CD4-positive, alpha-beta T cell treated with Interleukin-2 at 100 ng/mL for 4 hours (primary cell): ENCODE results near the gene KITLG.
"Not testable (repeated sequence)": the region's sequence is repeated elsewhere in the genome, so short reads cannot be mapped to it uniquely, and the experiment has no call there.

Experiments used
- DNase-seq: peaks from one replicate; pipeline ENCODE4 v3.0.0-alpha.2; 2020; ENCODE audit warnings: low spot score

KITLG gene

DNA sequence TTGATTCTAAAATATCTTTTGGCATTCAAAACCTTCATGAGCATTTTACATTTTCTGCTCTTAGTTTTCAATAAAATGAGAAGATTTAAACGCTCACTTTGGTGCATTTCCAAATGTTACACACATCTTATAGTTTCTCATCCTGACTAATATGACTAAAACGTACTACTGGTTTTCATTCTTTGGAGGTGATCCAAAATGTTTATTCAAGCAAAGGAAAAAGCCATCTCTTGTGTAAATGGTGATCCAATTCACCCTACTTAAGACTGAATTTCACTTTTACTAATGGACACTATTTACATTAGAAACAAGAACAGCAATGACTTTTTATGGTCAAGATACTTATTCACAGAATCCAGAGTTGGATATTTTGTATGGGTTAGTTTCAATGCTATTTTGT is 86.6 kb downstream of the KITLG start:
- DNase-seq: no peak

DNA sequence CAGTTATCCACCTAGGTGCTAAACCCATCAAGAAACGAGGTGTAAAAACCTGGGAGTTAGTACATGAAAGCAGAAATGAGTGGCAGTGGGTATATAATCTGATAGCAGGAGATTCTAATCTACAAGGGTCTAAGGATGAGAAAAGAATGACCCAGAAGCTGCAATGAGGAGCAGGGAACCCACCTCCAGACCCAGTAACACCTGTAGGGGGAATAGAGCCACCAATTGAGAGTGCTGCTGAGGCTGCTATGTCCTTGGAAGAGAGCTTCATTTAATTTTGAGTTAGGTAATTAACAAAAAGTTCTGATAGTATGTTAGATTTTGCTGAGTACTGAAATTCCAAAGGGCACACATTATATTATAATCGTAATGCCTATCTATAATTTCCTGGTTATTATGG is 89.8 kb downstream of the KITLG start:
- DNase-seq: no peak

DNA sequence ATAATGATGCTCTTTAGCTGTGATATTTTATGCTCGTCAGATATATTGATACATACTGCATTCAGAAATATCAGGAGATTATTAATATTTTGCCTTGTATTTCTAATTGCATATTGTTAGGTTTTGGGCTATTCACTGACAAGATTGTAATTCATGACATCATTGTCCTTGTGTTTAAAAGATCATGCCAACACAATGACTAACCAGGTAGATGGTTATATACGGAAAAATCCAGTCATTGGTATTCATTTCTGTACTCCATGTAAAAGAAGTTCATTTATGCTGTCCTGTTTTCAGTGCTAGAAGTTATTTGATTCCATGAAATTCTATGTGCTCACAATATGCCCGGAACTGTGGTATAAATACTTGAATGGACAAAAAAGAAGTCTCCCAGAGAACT is 107.5 kb downstream of the KITLG start:
- no peak for DNase-seq

DNA sequence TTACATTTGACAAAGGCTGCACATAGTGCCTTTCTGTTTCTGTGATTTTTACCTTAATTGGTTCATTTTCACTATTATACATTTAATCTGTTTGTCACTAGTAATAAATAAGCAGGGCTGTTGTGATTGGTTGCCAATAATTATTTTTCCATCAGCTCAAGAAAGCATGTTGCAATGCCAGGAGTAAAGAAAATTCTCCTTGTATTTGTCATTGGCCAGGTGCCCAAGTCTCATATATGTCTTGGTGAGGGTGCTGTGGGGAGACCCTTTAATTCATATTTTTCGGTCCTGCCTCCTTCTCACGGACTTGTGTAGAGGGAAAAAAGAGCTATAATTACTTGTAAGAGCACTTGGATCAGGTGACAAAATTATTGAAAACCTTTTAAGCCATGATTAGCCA is 108.0 kb downstream of the KITLG start:
- DNase-seq: no peak

DNA sequence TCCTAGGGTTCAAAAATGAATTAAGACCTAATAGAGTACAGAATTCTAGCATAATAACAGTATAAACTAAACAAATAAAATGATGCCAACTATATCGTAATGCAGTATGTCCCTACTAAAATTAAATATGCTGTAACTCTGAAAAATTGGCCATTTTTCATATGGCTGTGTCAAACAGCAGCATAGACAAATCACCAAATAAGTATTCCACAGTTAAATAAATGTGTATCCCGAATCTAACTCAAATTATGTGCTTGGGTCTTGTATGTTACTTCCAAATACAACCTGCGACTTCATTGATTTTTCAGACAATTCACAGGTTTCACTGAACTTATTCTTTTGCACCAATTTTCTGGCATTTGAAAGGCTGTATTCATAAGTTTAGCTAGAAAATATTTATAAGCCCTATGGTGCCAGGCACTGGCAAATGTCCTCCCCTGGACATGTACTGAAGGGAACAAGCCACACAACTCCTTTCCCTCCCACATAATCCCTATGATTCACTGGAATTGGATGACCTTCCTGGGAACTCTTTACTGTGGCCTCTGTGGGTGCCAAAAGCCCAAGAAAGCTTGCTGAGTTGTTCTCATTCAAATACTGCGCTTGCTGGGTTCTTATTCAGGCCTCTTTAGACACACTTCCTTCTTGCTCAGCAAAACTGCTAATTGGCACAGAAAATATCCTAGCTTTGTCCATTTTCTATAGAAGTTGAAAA is 108.8 kb downstream of the KITLG start:
- no peak for DNase-seq

DNA sequence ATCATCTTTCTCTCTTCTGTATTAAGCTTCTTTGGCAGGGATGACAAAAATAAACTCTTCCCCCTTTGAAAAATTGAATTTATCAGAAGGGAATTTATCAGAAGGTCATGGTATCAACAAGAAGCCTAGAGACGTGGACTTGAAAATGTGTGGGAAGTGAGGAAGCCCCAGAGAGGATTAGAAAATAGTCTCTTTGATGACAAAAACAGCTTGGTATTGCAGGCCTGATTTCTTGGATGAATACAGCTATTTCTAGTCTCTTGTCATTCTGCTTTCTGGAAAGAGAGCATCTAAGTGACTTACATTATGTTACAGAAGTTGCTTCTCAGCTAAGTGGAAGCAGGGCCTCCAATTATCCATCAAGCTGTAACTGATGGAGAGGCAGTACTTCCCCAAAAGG is 111.1 kb downstream of the KITLG start:
- no peak for DNase-seq

DNA sequence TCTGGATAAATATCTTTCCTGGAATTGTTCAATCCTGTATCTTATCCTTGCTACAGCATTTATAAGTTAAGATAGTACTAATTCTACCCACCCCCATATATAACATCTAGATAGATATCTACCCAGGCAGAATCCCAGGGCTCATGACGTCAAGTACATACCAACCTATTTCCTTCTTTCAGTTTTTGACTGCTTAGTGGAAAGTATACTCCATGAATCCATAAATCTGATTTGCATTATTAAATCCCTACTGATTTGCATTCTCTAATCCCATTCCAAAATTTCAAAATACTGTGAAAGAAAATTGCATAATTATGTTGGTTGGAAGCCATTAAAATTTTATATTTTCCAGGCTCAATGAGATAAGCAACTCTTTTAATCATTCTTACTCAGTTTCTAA is 111.7 kb downstream of the KITLG start:
- no peak for DNase-seq

DNA sequence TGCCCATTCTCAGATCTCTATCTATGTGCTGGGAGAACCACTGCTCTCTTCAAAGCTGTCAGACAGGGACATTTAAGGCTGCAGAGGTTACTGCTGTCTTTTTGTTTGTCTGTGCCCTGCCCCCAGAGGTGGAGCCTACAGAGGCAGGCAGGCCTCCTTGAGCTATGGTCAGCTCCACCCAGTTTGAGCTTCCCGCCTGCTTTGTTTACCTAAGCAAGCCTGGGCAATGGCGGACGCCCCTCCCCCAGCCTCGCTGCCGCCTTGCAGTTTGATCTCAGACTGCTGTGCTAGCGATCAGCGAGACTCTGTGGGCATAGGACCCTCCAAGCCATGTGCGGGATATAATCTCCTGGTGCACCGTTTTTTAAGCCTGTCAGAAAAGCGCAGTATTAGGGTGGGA is 113.6 kb downstream of the KITLG start:
- DNase-seq: not testable (repeated sequence)

DNA sequence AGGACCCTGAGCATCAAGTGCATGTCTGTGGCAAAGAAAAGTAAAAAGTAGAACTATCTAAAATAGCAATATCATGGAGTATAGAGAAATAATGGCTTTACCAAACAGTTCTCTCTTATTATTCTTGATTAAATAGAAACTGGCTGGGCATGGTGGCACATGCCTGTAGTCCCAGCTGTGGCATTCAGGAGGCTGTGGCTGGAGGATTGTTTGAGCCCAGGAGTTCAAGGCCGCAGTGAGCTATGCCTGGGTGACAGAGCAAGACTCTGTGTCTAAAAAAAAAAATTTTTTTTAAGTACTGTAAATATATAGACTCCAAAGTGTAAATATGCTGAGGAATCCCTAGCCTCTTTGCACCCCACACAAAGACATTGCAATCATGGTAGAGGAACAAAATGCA is 121.9 kb downstream of the KITLG start:
- DNase-seq: no peak

DNA sequence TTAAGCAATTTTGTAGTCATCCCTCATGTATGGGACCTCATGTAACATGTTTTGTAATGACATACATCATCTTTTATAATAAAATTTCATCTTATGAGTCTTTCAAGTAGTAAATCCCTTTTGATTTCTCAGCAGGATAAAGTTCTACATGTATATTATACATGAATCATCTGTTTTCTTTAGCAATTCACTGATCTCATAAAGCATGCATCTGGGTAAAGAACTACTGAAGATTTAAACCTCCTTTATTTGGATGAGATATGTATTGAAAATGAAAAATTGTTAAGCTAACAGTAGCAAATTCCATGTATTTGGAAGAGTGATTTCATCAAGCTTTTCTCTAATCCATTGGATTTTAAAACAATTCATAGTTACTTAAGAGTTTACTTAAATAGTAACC is 126.9 kb downstream of the KITLG start:
- no peak for DNase-seq

DNA sequence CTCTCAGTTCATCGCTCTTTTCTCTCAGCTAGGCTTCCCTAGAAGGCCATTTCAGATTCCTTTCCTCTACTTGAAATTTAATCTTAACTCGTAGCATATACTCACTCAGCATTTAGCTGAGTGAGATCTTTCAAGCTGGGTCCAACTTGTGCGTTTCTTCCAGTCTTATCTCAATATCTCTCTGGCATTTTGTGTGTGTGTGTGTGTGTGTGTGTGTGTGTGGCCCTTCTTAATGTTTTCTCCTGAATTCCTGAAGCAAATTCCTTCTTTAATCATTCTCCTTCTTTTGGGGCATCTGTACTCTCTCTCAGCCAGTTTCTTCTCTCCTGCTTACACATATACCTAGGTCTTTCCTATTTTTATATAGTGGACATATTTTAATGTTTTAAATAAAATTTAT is 129.1 kb downstream of the KITLG start:
- DNase-seq: no peak

DNA sequence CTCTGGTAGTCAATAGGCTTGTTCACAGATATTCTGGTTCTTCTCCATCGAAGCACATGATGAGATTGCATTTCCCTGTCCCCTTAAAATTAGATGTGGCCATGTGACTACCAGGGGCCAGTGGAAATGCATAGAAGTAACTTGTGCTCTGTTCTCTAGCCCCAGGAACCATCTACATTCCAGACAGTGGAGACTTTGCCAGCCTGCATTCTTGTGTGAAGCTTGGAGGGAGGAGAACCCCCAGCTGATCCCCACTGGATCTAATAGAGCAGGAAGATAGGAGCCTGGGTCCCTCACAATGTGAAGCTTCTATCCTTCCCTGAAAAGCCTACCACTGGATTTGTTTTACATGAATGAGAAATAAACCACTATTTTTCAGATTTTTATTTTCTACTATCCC is 130.1 kb downstream of the KITLG start:
- no peak for DNase-seq

DNA sequence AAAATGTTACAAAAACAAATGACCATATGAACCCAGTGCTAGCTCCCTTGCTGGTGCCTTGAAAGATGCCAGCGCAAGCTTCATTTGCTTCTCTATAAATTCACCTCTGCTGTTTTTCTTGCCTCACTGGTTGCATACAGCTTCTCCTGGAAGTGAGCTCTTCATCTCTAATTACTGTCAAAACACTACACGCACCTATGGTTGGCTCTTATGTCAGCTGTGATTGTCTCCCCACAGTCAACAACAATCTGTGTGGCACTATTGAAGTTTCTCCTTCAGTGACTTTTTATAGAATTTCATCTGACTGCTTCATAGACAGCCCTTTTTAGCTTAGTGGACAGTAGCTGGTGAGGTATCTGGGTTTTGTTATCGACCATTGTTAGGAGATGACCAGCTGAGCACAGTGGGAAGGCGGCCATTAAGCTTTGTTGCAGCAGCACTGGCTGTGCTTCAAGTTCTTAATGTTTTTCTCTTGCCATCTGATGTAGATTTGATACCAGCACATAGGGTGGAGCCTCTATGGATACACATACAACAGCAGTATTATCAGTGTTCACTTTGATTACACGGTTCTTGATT is 131.8 kb downstream of the KITLG start:
- DNase-seq: no peak

DNA sequence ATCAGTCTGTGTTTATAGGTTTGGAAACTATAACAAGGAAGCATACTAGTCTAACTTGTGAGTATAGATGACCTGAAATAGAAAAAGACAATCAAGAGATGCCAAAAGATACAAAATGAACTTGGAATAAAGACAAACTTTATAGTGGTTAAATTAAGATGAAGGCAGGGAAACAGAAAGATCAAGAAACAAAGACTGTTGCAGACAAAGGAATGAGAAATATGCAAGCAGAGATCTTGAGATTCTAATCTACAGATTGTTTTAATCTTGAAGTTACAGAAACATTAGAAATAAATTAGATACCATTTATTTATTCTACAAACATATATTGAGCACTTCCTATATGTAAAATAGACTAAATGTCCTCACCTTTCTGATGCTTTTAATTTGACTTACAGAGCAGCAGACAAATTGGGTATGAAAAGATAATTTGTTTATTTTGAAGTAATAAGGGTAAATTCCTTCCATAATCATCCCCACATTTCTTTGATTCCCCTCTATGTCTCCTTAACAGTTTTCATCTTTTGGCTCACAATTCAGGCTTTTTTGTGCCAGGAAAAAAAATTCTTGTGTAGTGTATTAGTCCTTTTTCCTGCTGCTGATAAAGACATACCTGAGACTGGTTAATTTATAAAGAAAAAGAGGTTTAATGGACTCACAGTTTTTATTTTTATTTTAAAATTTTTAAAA is 134.4 kb downstream of the KITLG start:
- DNase-seq: no peak

DNA sequence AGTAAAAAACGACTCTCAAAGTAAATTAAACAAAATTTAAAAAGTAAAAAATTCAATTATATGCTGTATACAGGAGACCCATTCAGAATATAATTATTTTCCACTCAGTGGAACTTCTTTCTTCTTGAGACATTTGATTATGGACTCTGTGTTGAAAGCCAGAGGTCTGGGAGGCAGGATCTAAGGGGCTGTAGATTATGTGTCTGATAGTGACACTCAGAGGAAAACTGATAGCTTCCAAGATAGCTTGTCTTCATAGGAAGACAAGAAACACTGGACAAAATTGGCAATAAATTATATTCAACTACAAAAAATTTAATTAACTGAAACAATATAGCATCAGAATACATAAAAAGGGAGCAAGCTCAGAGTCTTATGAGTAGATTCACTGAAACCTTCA is 135.8 kb downstream of the KITLG start:
- no peak for DNase-seq
